Astrocyte (in vitro differentiated cells and primary cell): ENCODE measurements around the gene FLOT2.

ENCODE experiments used
- CTCF ChIP-seq: IDR thresholded peaks from 2 replicates; pipeline ENCODE4 v1.5.1; 2011; ENCODE audit warnings: low read depth, mild to moderate bottlenecking, inconsistent platforms, low read length, moderate library complexity; ENCODE audit not compliant: insufficient read depth
- EZH2 ChIP-seq: IDR thresholded peaks from 2 replicates; pipeline ENCODE4 v1.6.1; 2012; ENCODE audit warnings: mild to moderate bottlenecking, low read length, inconsistent platforms; ENCODE audit not compliant: insufficient read depth

GRCh38 chr17:28910534-28910933 lies 13.0 kb upstream of the FLOT2 start:
- TF ChIP-seq EZH2 (no peak), CTCF (no peak)
